Ovary (tissue), 10 donors: ENCODE measurements around the gene SF3B1. TPM values are rescaled to one million over a fixed set of nuclear protein-coding genes. Genes with fewer than 3 reads are reported as not detected.
"Not testable (repeated sequence)": the region's sequence is repeated elsewhere in the genome, so short reads cannot be mapped to it uniquely, and the experiment has no call there.

Experiments used
- DNase-seq, 5 donors: peaks; one replicate each; pipeline ENCODE4 v3.0.0-alpha.2; 2019 to 2020
- H3K27ac ChIP-seq, 2 donors: fragments of 200-600 bp; one replicate each; pipeline versions ENCODE4 v1.5.1 to v1.8.0; 2019 to 2022
- H3K27me3 ChIP-seq: fragments of 200-600 bp; one replicate; pipeline ENCODE4 v1.8.0; 2022
- H3K36me3 ChIP-seq: fragments of 200-600 bp; sonication (generic); one replicate; pipeline ENCODE4 v1.5.1; 2019
- H3K4me1 ChIP-seq: one replicate; pipeline ENCODE4 v1.8.1; 2013; ENCODE audit warnings: mild to moderate bottlenecking, moderate library complexity; ENCODE audit not compliant: insufficient read depth
- H3K4me3 ChIP-seq: fragments of 200-600 bp; sonication (generic); one replicate; pipeline ENCODE4 v1.5.1; 2017
- H3K9me3 ChIP-seq, 2 donors: fragments of 200-600 bp in 1 of 2; sonication (generic) in 1 of 2; one replicate each; pipeline versions ENCODE4 v1.5.1 to v1.8.1; 2013 to 2019; ENCODE audit warnings: mild to moderate bottlenecking in 1 of 2, moderate library complexity in 1 of 2
- EP300 ChIP-seq: sonication (generic); formaldehyde crosslinking; IDR thresholded peaks from one replicate; pipeline ENCODE4 v1.6.1; 2017; ENCODE audit warnings: antibody characterized with exemption
- POLR2A ChIP-seq: fragments of 450-650 bp; IDR thresholded peaks from one replicate; pipeline ENCODE4 v1.6.1; 2017; ENCODE audit warnings: antibody characterized with exemption, mild to moderate bottlenecking, moderate library complexity
- WGBS, 3 donors: extraction: QIAGEN DNeasy Blood & Tissue Kit in 1 of 3; methylation state at CpG; one replicate each; pipeline versions ENCODE4 v1.1.5 to v1.1.7; 2013 to 2017; 5-methylcytosine and 5-hydroxymethylcytosine counted together
- intact Hi-C, 4 donors: fragments of 100-400 bp; cut with DNase I; formaldehyde crosslinking; loops; one replicate each; pipeline versions ENCODE4 v1.11.0 to v1.15.1; 2022 to 2023
- long read RNA-seq, 3 donors: library from polyadenylated mRNA in 2 of 3; unstranded in 2 of 3; transcript quantifications; one replicate each; pipeline ENCODE4 v2.0.0 and lab custom pipeline, GENCODE V29; 2021 to 2026
- polyA plus RNA-seq, 2 donors: library from polyadenylated mRNA; stranded (reverse); fragments of 200-250 nt in 1 of 2; fragments of 350-450 nt in 1 of 2; fragmentation: Illumina TruSeq in 1 of 2; extraction: RNeasy Lipid Tissue Mini Kit (QIAGEN cat#74804) in 1 of 2; gene quantifications; one replicate each; pipeline ENCODE4 v1.2.3, GENCODE V29; 2013 to 2014
- total RNA-seq, 7 donors: library from RNA; depleted of rRNA in 2 of 7; stranded (reverse); fragments of >200 nt in 2 of 7; fragmentation: NEBNext Ultra II Directional in 3 of 7; extraction: Animal tissue kit (Norgen Biotek cat#: 25700) in 3 of 7; gene quantifications; one replicate each; pipeline versions ENCODE4 v1.1.0 to v1.2.4, GENCODE V29; 2016 to 2023
- TF ChIP-seq, protein P1 (sequence below), 3 donors: fragments of 450-650 bp in 2 of 3; fragments of 200-600 bp in 1 of 3; IDR thresholded peaks; one replicate each; pipeline versions ENCODE4 v1.5.1 to v1.8.0; 2016 to 2022; ENCODE audit warnings: antibody characterized with exemption in 3 of 3, mild to moderate bottlenecking in 1 of 3
- donor health status: DM: no; HTN: no; CAD: no; lungs with moderate emphysema.
- donor health status: DM: no; HTN: no; CAD: no.
- donor health status: Bipolar disorder and iron deficiency.
- donor health status: DM: yes; HTN: yes; CAD: no.
- donor health status: DM: no; HTN: no; CAD: no.
- donor health status: DM: yes; HTN: yes; CAD: no.

Gene SF3B1, protein sequence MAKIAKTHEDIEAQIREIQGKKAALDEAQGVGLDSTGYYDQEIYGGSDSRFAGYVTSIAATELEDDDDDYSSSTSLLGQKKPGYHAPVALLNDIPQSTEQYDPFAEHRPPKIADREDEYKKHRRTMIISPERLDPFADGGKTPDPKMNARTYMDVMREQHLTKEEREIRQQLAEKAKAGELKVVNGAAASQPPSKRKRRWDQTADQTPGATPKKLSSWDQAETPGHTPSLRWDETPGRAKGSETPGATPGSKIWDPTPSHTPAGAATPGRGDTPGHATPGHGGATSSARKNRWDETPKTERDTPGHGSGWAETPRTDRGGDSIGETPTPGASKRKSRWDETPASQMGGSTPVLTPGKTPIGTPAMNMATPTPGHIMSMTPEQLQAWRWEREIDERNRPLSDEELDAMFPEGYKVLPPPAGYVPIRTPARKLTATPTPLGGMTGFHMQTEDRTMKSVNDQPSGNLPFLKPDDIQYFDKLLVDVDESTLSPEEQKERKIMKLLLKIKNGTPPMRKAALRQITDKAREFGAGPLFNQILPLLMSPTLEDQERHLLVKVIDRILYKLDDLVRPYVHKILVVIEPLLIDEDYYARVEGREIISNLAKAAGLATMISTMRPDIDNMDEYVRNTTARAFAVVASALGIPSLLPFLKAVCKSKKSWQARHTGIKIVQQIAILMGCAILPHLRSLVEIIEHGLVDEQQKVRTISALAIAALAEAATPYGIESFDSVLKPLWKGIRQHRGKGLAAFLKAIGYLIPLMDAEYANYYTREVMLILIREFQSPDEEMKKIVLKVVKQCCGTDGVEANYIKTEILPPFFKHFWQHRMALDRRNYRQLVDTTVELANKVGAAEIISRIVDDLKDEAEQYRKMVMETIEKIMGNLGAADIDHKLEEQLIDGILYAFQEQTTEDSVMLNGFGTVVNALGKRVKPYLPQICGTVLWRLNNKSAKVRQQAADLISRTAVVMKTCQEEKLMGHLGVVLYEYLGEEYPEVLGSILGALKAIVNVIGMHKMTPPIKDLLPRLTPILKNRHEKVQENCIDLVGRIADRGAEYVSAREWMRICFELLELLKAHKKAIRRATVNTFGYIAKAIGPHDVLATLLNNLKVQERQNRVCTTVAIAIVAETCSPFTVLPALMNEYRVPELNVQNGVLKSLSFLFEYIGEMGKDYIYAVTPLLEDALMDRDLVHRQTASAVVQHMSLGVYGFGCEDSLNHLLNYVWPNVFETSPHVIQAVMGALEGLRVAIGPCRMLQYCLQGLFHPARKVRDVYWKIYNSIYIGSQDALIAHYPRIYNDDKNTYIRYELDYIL
- total RNA-seq: 100 to 1,000 TPM; 190 to 336 (median 245) TPM
- 100 to 1,000 TPM; 189 to 245 TPM for polyA plus RNA-seq
- long read RNA-seq, donor 1, partial matches to known transcripts: 504 of 534 reads
- long read RNA-seq, donor 1, other reads (novel, unspliced or antisense): 25 of 534 reads
- long read RNA-seq, donor 2, full-length matches to known transcripts: 33 of 148 reads
- long read RNA-seq, donor 2, partial matches to known transcripts: 110 of 148 reads
- long read RNA-seq, donor 2, other reads (novel, unspliced or antisense): 5 of 148 reads
- long read RNA-seq, donor 3, full-length matches to known transcripts: 202 of 264 reads
- long read RNA-seq, donor 3, partial matches to known transcripts: 27 of 264 reads
- long read RNA-seq, donor 3, other reads (novel, unspliced or antisense): 35 of 264 reads

DNA sequence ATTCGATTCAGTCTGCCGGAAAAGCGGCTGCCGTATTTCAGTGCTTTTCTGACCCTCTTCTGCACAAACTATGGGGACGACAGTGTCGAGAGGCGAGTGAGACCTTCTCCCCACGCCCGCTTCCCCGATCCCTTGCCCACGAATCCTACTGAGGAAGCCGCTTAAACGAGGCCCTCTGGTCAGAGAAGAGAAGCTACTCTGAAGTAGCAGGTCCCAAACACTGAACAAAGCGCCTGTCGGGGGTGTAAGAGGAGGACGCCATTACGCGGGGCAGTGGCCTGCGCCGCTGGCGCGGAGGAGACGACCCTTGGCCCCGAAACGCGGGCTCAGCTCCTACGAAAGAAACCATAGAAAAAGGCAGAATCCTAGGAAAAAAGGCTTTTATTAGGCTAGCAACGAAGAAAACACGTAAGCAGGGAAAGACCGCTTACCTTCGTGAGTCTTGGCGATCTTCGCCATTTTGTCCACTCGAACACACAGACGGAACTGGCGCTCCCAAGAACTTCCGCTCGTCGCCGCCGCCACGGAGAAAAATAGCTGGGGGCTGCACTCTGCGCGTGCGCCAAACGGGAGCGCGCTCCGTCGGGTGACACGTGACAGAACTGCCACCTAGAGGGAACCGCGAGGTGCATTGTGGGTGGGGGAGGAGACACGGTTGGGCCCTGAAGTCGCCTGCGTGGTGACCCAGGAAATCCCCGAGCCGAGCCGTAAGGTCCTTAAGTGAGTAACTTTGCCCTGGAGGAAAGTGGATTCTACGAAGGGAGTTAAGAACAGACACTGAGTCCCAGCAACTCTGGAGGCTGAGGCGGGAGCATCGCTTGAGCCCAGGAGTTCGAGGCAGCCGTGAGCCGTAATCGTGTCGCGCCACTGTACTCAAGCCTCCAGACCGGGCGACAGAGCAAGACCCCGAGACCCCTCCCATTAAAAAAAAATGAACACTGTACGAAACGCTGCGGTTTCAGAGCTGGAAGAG is at the start of gene SF3B1:
TSS of gene SF3B1 (minus strand) at position 488 of the 973 bp plus-strand sequence. CDS start at position 459, 29 bp downstream.
- 0% methylated on average over 74 of the region's 74 CpGs for WGBS, 3 donors
- DNase-seq: peak; percentile 97 to 99 (median 98)
- Histone ChIP-seq H3K4me1 (peaks cover 15% of the 10 kb centered on the region), H3K36me3 (no peaks in the 10 kb centered on the region), H3K27me3 (no peaks in the 10 kb centered on the region), H3K4me3 (peak within 1 kb of the TSS; percentile 78), H3K27ac (peak within 1 kb of the TSS; percentile 84 to 92), H3K9me3 (no peaks in the 10 kb centered on the region)
- intact Hi-C loops: loop anchor here in 3 of 4 donors (2.0 to 10.0 kb wide), 3 partner anchors 18 to 1622 kb away; partner anchors contain the start of genes COQ10B (in 1 of the 3) and HSPD1 (in 1 of the 3)
- TF ChIP-seq POLR2A (peak; percentile 97), EP300 (no peak)
- TF ChIP-seq, protein P1, sequence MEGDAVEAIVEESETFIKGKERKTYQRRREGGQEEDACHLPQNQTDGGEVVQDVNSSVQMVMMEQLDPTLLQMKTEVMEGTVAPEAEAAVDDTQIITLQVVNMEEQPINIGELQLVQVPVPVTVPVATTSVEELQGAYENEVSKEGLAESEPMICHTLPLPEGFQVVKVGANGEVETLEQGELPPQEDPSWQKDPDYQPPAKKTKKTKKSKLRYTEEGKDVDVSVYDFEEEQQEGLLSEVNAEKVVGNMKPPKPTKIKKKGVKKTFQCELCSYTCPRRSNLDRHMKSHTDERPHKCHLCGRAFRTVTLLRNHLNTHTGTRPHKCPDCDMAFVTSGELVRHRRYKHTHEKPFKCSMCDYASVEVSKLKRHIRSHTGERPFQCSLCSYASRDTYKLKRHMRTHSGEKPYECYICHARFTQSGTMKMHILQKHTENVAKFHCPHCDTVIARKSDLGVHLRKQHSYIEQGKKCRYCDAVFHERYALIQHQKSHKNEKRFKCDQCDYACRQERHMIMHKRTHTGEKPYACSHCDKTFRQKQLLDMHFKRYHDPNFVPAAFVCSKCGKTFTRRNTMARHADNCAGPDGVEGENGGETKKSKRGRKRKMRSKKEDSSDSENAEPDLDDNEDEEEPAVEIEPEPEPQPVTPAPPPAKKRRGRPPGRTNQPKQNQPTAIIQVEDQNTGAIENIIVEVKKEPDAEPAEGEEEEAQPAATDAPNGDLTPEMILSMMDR (IDR thresholded peaks at IDR 0.05): peak in 1 of 3 donors; percentile 8

DNA sequence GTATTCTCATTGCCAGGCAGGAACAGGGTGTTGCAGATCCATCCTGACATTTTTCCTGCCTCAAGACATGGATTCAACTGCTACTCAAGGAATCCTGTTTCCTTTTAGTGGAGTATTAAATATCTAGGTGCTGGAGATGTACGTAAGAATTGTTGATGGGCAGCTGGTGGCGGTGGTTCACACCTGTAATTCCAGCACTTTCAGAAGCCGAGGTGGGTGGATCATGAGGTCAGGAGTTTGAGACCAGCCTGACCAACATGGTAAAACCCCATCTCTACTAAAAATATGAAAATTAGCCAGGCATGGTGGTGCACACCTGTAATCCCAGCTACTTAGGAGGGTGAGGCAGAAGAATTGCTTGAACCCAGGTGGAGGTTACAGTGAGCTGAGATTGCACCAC is 49.4 kb upstream of the SF3B1 start:
- H3K4me1 ChIP-seq, H3K27ac ChIP-seq, H3K4me3 ChIP-seq, H3K36me3 ChIP-seq, intact Hi-C loops, H3K27me3 ChIP-seq, H3K9me3 ChIP-seq, DNase-seq: not testable (repeated sequence)
- WGBS, 3 donors: 95 to 99% (median 98%) methylated on average over 3 of the region's 3 CpGs

DNA sequence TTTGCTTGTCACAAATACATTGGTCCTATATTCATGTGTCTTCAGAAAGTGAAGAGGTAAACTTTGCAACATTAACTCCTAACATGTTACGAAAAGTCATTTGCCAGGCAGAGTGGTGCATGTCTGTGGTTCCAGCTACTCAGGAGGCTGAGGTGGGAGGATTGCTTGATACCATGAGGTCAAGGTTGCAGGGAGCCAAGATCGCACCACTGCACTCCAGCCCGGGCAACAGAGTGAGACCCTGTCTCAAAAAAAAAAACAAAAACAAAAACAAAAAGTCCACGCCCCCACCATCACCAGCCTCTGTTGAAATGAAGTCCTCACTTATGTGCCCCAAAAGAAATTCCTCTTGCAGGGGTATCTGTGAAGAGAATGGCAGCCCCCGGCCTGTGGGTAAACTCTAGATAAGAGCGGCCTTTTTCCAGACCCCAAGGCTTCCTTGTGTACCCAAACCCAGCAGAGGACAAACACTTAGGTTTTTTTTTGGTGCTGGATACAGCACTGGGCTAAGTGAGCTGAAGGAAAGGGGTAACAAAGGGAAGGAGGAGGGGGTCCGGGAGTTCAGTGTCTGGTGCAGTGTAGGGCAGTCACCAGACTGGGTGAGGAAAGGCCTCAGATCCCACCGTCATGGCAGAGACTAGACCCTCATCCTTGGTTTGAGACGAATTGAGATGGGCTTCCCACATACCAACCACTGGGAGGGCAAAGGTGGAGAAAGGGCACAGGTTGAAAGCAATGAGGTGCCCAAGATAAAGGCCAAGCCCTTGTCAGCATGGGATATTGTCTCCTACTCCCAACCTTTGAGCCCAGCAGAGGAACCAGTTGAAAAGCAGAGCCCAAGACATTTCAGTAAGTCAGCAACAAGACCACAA is 45.6 kb upstream of the SF3B1 start:
- WGBS, 3 donors: 77 to 85% (median 80%) methylated on average over 9 of the region's 9 CpGs
- intact Hi-C loops: no loop called here
- no peaks in the 10 kb centered on the region for H3K36me3 ChIP-seq

More for the DNA sequence above, 45.6 kb upstream of the SF3B1 start:
- H3K9me3 ChIP-seq: no peaks in the 10 kb centered on the region
- TF ChIP-seq POLR2A: no peak
- no peak for TF ChIP-seq EP300
- TF ChIP-seq, protein P1 (IDR thresholded peaks at IDR 0.05): no peak
- no peaks in the 10 kb centered on the region for H3K4me1 ChIP-seq
- no peaks in the 10 kb centered on the region for H3K27me3 ChIP-seq
- no peak overlapping the region for H3K27ac ChIP-seq
- no peak for DNase-seq
- no peak overlapping the region for H3K4me3 ChIP-seq
